GM18907 (cell line): ENCODE measurements around the gene KRT26.
"Not testable (repeated sequence)": the region's sequence is repeated elsewhere in the genome, so short reads cannot be mapped to it uniquely, and the experiment has no call there.

Experiments
- ATAC-seq: cut with Tn5 transposase; IDR thresholded peaks from one replicate; pipeline ENCODE4 v1.9.1; 2021; ENCODE audit warnings: mild to moderate bottlenecking, moderate library complexity; ENCODE audit not compliant: unreplicated experiment

The KRT26 gene

DNA sequence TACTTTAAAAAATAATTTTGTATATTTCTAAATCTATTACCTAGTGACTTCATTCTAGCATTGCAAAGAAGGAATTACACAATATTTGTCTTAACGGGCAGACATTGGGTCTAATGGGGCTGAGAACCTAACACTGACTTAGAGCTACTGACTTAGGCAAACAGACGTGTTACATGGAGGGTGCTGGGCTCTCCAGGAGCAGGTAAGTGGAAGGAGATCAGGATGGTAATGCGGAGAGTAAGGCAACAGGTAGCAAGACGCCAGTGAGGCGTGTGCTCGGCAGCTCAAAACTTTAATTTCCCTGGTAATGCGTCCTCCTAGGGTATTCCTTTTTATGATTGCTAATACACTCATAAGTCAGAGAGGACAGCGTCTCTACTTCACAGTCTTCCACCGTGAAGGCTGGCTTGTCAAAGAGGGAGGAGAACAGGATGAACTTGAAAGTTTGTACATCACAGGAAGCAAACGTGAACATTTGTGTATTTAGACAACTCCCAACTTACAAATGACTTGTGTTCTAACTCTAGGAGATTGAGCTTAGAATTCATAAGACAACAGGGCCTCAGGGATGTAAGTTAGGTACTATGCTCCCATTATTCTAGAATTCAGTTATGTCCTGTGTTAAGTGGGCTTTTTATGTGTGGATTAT, 23.1 kb upstream of the KRT26 start:
- ATAC-seq = no peak

DNA sequence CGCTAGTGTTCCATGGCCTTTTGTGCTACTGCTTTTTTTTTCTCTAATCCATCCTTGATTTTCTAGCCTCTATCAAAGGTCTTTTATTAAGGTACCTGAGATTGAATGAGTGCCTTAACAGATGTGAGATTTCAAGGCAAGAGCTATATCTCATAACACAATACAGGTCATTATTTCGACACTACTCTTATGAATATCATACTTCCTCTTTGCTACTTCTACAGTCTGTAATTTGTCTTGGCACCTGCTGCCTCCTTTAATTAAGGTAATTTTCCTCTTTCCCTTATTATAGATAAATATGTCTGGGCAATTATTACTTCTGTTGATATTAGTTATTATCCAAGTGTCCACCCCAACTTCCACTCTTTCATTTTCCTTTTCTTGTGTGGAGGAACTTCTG, 22.5 kb upstream of the KRT26 start:
- ATAC-seq = no peak

DNA sequence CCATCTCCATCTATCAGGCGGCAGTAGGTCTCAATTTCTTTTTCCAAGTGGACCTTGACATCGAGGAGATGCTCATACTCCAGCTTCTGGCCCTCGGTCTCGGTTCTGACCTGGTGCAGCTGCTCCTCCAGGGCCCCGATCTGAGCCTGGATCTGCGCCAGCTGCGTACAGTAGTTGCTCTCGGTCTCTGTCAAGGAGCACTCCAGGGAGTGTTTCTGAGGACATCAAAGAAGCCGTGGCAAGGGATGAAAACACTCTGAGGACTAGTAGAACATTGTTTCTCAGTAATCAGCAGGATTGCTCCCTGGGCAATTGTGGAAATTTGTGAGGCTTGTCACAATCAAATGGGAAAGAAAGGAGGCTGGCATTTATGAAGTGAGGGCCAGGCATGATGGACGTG, 21.8 kb upstream of the KRT26 start:
- no peak for ATAC-seq

DNA sequence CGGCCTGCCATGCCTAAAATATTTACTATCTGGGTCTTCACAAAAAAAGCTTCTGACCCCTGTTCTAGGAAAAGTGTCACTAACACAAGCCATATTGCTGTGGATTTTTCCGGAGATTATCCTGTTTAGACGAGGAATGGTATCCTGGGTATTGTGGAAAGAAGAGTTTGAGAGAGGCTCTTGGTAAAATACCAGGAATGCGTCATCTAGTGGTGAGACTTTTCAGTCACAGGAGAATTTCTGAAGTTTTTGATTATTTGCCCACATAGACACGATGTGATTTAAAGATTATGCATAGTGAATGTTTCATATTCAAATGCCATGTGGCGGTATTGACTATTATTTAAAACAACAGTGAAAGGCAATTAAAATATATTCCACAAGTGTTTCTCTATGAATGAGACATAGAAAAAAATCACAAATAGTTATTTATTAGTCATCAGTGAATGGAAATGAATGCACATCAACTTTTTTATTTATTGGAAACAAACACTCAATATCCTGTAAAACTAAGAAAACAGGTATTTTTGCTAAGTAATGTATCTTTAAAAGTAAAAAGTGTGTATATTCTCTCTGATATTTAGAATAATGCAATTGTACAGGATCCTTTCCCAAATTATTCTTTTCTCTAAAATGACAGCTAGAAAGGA, 19.9 kb upstream of the KRT26 start:
- no peak for ATAC-seq

DNA sequence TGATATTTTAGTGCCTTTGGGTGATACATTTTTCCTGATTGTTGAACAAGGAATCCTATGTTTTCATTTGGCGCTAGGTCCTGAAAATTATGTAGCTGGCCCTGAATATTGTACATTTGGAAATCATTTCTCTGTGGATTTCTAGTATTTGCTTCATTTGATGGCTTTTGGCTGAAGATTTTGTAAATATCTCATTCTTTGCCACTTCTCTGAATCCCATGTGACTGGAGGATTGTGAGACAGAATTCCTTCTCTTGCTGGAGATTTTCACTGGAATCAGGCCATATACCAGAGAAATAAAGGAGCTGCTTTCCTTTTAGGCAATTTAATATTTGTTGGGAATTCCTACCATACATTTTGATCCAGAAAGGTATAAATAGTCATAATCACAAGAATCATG, 19.1 kb upstream of the KRT26 start:
- no peak for ATAC-seq

DNA sequence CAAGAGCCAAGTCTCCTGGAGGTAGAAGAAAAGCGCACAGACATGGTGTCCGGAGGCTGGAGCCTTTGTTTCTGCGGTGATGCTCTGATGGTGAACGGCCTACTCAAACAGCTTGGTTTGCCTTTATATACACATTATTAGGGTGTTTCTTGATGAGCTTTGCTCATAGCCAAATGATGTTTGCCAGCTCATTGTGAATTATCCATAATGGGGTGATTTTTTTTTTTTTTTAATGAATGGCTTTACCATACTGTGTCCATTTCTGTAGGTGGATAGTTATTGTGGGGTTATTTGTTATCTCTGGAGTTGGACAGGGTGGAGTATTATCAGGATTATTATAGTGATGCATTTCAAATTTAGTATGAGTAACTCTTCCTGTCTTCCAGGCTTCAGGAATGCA, 10.4 kb upstream of the KRT26 start, which contains the start of gene KRT27:
Gene KRT27, minus strand, starts transcription at position 101 of the 400 bp plus-strand sequence. Its CDS starts 57 bp downstream, at position 44.
- ATAC-seq = no peak

DNA sequence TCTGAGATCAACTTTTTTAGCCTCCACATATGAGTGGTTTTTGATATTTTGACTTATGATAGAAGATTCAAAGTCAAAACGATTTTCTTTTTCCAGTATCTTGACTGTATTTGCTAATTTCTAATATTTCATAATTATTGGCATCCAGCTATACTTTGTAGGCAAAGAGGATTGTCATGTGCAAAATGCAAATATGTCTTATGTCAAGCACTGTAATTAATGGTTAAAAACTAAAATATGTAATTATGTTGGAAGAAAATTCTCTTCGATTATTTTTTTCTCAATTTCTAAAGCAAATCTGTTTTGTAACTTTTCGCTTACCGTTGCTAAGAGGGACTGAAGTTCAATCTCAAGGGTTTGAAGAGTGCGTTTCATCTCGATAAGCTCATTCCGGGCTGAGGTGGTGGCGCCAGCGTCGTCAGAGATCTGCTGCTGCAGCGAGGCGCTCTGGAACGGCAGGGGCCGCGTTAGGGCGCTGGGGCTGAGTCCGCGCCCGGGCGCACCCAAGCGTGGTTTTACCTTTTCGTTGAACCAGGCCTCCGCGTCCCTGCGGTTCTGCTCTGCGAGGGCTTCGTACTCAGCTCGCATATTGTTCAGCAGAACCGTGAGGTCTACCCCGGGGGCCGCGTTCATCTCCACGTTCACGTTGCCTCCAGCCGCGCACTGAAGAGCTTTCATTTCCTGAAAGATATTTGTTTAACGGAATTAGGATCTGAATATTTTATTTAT, 7.3 kb upstream of the KRT26 start:
- no peak for ATAC-seq

DNA sequence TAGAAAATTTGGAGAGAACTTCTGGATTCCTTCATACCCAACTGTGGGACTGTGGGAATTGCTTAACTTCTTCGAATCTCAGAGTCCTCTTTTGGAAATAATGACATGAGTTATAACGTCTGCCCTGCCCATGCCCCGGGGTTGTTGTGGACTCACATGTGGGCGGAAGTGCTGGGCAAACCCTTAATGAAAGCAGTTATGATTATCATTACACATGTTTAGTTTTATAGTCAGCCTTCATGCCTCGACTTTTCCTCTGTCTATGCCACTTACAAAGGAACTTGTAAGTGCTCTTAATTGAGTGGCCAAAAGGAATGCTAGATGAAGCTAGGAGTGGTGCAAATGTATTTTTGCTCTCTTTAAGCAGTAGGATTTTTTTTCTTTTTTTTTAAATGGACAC, 6.5 kb upstream of the KRT26 start:
- no peak for ATAC-seq

DNA sequence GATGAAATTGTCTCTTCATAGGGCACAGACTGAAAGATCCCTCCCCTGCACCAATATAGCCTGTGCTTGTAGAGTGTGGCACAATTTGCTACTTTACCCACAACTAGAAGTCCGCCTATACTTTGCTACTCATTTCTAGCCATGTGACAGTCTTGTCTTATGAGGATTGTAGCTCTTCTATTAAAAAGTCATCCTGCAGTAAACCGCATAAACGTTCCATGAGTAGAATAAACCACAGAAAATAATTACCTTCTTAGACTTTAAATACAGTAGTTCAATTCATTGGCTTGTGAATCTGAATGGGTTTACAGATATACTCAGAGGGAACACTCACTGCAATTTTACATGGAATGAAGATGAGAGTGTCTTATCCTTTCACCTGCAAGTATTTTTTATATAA, 6.0 kb upstream of the KRT26 start:
- ATAC-seq = no peak

DNA sequence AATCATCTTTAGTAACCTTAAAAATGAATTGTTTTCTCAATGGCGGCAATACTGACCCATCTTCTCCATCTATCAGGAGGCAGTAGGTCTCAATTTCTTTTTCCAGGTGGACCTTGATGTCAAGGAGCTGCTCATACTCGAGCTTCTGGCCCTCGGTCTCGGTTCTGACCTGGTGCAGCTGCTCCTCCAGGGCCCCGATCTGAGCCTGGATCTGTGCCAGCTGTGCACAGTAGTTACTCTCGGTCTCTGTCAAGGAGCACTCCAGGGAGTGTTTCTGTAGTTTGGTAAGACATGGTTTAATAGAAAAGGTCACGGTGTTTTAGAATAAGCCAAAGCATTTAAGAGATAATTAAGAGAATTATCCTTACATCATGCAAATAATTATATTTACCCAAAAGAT, 5.5 kb upstream of the KRT26 start:
- no peak for ATAC-seq

DNA sequence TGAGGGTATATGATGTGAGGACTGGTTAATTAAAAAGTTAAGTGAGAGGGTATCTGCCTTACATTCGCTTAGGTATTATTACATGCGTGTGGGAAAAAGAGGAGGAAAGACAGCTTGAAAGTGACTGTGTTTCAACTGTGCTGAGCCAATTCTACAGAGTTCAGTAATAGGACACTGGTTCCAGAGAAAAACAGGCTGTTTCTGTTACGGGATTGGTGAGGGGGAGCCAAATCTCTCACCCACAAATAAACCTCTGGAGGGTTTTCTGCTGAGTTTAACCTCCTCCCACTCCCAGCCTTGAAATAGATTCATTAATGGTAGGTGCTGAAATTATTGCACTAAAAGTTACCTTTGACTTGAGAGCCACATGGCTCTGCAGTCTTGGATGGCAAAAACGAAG, 3.9 kb upstream of the KRT26 start:
- no peak for ATAC-seq

DNA sequence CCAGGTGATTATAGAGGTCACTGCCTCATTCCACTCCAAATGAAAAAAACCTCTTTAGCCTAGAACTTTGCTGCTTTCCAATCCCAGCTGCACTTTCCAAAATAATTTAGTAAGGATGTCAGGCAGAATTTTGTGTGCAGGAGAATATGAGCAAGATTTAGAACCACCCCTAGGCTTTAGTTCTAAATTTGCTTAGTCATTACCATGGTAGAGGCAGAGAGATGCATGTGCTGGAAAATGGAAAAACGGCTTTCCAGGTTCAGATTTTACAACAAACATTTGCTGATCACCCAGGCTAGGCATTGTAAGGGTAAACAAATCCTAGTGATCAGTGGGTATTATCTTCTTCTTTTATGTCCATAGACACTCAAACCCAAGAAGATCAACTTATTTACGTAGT, 6.3 kb downstream of the KRT26 start:
- no peak for ATAC-seq

DNA sequence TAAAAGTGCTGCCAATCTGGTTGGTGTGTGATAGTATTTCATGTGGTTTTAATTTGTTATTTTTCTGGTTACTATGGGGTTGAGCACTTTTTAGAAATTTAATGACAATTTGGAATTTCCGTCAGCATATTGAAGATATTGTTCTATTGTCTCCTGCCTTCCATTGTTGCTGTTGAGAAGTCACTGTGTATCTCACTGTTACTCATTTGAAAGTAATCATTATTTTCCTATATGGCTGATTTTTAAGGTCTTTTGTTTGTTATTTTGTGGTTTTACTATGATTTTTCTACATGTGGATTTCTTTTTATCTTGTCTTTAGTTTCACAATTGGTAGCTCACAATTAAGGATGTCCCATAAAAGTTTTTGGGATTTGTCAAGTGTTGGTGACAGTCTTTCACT, 8.2 kb downstream of the KRT26 start:
- no peak for ATAC-seq

DNA sequence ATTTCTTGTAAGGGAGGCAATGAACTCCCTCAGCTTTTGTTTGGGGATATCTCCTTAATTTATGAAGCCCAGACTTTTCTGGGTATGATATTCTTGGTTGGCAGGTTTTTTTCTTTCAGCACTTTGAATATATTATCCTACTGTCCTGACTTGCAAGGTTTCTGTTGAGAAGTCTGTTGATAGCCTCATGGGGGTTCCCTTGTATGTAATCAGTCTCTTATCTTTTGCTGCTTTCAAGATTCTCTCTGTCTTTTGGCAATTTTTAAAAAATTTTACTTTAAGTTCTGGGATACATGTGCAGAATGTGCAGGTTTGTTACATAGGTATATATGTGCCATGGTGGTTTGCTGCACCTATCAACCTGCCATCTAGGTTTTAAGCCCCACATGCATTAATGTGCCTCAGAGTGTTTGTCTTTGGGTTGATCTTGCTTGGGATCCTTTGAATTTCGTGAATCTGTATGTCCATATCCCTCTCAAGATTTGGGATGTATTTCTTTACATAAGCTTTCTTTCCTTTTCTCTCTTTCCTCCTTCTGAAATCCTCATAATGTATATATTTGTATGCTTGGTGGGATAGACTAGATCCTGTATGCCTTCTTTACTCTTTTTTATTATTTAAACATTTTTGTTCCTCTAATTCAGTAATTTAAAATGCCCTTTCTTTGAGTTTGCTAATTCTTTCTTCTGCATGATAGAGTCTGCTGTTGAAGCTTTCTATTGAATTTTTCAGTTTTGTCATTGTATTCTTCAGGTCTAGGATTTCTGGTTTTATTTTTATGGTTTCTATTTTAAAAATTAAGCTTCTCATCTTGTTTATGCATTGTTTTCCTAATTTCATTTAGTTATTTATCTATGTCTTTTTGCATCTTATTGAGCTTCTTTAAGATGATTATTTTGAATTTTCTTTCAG, 11.6 kb downstream of the KRT26 start:
- ATAC-seq = no peak

DNA sequence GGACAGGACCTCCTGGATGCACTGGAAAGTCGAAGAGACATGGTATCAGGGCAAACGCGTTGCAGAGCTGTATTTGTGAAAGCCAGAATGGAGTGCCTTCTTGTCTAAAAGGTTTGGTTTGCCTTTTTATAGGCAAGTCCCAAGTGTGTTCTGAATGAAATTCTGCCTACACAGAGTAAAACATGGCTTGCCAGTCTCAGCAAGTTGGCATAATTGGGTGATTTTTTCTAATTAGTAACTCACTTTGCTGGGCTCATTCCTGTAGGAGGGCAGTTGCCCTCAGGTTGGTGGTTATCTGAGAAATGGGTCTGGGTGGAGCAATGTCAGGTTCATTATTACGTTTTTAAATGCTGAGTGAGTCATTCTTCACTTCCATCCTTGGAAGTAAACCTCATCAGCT, 16.8 kb downstream of the KRT26 start, which contains the start of gene KRT25:
Gene KRT25, minus strand, starts transcription at position 101 of the 400 bp plus-strand sequence. Its CDS starts 60 bp downstream, at position 41.
- ATAC-seq = no peak

DNA sequence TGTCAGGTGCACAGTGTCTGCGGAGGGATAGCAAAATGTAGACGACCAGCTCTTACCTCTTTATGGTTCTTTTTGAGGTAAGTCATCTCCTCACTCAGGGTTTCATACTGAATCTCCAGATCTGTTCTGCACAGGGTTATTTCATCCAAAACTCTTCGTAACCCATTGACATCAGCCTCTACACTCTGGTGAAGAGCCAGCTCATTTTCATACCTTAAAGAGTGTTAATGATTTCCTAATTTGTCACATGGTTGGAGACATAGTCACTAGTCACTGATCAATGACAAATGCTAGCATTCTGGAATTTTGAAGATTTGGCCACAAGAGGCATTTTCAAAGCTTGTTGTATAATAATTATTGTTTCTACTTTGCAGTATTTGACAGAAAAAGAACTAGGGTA, 18.2 kb downstream of the KRT26 start:
- no peak for ATAC-seq

DNA sequence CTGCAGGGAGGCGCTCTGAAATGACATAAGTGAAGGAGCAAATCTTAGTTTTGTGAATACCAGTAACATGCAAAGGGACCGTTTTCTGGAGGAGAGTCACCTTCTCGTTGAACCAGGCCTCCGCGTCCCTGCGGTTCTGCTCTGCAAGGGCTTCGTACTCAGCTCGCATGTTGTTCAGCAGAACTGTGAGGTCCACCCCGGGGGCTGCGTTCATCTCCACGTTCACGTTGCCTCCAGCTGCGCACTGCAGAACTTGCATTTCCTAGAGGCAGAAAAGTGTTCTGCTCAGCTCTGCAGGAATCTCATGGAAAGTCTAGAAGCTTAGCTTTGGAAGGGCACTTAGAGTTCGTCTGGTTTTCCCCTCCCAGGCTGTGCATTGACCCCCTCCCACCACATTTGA, 20.9 kb downstream of the KRT26 start:
- no peak for ATAC-seq

DNA sequence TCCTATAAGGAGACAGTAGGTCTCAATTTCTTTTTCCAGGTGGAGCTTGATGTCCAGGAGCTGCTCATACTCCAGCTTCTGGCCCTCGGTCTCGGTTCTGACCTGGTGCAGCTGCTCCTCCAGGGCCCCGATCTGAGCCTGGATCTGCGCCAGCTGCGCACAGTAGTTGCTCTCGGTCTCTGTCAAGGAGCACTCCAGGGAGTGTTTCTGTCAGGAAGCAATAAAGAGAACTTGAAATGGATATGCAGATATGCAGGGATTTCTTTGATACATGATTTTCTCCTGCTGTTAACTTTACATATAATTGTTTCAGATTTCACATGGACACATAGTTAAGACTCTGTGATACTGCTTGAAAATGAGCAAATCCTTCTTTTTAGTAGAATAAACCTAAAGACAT, 21.6 kb downstream of the KRT26 start:
- ATAC-seq = no peak

DNA sequence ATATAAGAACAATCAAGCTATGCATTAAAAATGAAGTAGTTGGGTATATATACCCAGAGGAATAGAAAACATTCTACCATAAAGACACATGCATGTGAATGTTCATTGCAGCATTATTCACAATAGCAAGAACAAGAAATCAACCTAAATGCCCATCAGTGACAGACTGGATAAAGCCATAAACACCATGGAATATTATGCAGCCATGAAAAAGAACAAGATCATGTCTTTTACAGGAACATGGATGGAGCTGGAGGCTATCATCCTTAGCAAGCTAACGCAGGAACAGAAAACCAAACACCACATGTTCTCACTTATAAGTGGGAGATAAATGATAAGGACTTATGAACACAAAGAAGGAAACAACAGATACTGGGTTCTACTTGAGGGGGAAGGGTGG, 23.3 kb downstream of the KRT26 start:
- not testable (repeated sequence) for ATAC-seq

DNA sequence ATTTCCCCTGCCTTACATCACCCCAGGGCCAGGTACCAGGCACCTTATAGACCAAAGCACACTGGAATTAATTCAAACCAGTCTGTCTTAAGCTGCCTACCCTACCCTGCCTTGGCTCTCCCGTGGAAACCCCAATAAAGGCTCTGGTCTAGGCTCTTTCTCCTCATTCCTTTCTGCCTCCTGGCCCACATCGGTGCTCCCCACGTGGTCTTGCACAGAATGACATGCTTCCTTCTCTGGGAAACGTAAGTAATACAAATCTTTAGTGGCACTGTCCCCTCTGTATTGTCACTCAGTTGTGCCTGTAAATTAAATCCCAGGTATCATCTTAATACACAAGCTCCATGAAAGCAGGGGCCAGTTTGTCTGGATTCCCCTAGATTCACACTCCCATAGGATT, 33.4 kb downstream of the KRT26 start:
- ATAC-seq = no peak

DNA sequence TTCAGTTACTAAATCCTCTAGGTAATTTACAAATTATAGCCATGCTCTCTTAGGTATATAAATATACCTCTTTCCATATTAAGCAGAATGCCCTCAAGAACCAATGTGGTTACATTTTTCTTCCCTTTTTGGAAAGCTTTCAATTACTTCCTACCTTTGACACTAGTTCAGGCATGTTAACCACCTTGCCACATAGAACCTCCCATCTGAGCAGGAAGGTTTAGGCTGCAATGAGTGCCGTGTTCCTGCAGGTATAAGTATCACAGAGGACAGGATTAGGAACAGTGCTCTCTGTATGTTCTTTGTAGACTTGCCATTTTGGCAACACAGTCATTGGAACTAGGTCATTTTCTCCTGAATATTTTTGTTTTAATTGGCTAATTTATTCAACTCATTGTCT, 37.0 kb downstream of the KRT26 start:
- no peak for ATAC-seq
